GM19324 (cell line): Measurements from ENCODE around the gene CACNG4.

Experiments used
- ATAC-seq: cut with Tn5 transposase; IDR thresholded peaks from one replicate; pipeline ENCODE4 v1.9.1; 2021; ENCODE audit warnings: mild to moderate bottlenecking, moderate library complexity; ENCODE audit not compliant: unreplicated experiment, low FRiP score

Gene CACNG4

DNA sequence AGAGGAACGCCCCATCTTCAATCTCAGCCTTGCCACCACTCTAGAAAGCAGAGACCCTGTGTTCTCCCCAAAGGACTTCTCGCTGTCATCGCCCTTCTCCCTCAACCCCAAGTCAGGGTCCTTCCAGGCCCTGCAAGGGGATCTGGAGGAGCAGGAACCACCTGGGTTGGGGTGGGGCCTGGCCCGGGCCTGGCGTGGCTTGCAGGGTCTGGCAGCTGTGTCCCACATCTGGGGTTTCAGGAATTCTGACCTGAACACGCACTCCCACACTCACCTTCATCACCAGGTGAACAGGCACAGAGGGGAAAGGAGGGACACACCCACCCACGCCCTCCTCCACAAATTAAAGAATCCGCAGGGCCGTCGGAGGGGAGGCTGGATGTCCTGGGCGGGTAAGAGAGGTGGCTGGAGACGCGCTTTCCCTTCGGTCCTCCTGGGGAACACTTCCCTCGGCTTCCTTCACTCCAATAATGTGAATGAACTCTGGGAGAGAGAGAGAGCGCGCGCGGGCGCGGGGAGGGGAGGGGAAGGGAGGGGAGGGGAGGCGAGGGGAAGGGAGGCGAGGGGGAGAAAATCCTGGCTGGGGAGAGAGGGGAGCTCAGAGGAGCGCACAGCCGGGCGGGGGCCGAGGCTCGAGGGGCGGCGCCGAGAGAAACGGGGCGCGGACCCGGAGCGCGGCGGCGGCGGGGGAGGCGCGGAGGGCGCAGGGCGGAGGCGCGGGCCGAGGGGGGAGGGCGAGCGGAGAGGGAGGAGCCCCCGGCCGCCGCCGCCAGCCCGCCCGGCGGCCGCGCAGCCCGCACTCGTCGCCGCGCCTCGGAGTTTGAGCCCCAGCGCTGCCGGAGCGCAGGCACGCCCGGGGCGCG, at the start of gene CACNG4:
TSS of gene CACNG4 (plus strand) at position 799 of the 863 bp plus-strand sequence. CDS start 205 bp downstream, outside the sequence.
- no peak for ATAC-seq

DNA sequence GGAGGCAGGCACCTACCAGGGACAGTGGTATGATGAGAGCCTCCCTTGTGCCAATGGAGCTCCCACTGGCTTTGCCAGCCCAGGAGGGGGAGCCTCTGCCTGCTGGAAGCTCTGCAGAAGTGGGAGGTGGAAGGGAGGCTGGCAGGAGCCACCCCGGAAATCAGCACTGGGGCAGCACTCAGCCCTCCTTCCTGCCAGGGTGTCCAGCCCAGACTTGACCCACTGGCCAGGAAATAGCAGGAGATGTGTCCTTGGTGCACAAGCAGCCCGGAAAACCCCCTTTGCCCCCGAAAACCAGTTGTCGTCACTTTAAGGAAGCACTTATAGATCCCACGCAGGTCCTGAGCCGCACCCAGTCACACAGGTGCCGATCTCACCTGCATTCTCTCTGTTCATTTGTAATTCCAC, 49.3 kb upstream of the CACNG4 start:
- ATAC-seq: no peak

DNA sequence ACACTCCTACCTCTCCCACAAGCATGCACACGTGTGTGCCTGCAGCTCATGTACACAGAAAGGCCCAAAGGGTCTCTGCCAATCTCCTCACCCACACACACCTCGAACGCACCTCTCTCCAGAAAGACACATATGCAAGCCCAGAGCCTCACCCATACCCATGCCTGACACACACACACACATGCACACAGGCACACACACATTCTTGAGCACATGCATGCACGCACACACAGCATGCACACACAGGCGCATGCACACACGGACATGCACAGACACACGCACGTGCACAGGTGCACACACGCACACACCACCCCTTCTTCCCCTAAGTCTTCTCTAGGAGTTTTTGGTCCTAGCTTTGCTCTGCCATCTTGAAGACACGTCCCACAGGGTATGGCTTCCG, 48.7 kb upstream of the CACNG4 start:
- no peak for ATAC-seq

DNA sequence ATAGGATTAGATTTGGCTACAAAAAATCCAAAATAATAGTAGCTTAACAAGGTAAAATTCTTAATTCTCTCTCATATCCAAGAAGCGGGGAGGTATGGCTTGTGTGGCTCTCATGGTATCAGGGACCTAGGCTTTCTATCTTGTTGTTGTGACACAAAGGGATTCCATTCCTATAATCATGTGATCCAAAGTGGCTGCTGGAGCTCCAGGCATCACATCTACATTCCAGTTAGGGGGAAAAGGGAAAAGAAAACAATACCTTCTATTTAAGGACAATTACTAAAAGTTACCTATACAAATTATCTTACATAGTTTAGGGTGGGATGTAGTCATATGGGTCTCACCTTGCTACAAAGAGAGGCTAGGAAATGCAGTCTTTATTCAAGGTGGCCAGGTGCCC, 47.6 kb upstream of the CACNG4 start:
- ATAC-seq: no peak

DNA sequence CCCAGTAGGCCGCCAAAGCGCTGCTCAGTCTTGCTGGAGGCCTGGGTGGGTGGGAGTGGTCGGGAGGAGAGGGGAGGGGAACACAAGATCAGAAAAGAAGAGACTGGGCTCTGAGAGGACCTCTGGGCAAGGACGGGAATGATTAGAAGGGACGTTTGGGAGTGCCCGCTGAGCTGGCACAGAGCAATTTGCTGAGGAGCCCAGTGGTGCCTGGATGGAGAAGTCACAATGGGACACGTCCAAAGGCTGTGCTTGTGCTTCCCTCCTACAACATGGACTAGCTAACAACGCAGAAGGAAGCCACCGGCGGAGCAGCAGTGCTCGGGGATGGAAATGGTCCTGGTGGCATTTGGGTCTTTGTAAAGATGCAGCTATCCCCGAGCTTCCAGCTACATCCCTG, 45.6 kb upstream of the CACNG4 start:
- ATAC-seq: no peak

DNA sequence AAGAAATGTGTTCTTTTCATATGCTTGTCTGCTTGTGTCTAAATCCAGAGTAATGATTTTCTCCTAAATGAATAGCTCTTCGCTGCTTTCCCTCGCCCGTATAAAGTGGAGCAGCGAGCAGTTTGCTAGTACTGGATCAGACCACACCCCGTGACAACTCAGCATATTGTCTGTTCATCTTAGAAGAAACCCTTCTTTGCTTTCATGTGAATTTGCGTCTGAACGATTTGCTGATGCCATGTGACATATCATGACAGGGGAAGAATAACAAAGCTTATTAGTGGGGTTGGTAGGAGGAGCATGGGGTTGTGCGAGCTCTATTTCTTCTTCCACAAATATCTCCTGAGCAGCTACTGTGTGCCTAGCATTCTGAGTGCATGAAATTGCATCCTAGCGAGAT, 44.1 kb upstream of the CACNG4 start:
- ATAC-seq: no peak

DNA sequence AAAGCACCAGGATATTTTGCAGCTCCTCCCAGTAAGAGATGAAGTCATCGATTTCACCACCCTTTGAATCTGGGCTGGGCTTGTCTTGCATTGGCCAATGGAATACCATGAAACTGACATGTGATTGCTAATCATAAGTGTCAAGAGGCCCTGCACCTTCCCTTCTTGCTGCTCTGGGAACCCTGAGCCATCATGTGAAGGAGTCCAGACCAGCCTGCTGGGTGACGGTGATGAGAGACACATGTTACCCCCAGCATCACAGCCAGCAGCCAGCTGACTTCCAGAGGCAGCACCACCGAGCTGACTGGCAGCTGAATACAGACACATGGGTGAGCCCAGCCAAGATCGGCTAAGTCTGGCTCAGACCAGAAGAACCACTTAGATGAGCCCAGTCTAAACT, 43.6 kb upstream of the CACNG4 start:
- ATAC-seq: no peak

DNA sequence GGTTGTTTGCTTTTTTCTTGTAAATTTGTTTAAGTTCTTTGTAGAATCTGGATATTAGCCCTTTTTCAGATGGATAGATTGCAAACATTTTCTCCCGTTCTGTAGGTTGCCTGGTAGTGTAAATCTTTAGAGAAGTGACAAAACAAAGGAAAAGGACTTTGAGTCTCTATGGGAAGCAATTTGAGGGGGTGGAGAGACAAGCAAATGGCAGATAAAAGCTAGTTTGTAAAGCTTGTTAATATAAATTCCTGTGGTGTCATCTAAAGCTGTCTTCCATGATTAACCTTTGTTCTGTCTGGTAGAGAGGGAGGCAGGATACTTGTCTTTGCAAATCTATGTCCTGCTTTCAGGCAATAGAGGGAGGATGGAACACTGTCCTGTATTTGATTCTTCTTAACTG, 40.6 kb upstream of the CACNG4 start:
- ATAC-seq: no peak

DNA sequence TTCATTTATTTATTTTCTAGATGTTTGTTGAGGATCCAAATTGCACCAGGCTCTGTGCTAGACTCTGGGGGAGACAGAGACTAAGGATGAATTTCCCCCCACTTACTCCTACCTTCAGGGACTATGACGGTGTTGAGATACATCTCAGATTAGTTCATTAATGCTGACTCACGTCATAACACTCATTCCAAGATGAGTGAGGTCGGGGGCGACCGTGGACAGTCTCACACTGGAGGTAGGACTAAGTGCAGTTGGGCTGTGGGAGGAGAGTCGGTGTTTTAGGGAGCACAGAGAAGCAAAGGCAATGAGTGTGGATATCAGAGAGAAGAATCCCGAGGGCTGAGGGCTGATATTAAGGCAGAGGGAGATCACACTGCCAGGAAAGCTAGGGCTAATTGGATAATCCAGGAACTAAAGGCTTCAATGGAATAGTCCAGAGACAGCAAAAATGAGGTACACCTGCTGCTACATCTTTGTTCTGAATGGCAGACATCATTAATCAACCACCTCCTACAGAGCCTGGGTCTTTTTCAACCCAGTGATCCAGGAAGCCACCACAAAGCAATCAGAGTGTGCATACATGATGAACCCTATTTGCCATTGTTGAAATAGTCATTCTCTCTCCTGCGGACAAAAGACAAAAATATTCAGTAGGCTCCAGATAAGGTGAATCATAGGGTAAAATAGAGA, 38.6 kb upstream of the CACNG4 start:
- no peak for ATAC-seq

DNA sequence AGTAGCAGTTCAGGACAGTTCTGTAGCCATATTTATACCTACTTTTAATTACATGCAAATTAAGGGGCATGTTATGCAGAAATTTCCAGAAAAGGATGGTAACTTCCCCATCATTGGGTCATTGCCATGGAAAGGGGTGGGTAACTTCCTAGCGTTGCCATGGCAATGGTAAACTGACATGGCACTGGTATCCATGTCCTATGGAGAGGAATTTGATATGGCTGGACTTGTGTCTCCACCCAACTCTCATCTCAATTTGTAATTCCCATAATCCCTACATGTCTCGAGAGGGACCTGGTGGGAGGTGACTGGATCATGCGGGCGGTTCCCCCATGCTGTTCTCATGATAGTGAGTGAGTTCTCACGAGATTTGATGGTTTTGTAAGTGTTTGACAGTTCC, 35.6 kb upstream of the CACNG4 start:
- ATAC-seq: no peak

DNA sequence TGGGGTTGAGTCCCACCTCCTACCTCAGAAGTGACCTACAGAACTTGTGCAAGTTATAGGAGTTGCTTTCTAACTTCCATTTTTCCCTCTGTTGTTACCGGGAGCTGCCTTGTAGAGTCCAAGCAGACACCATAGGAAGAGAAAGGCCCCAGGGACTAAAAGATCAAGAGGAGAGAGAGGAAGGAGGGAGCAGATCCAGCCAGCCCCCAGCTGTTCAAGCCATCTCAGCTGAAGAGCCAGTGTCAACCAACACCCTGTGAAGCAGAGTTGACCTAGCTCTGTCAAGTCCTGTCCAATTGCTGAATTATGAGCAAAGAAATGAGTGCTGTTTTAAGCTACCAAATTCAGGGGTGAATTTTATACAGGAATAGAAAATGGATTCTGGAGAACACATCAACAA, 34.9 kb upstream of the CACNG4 start:
- ATAC-seq: no peak

DNA sequence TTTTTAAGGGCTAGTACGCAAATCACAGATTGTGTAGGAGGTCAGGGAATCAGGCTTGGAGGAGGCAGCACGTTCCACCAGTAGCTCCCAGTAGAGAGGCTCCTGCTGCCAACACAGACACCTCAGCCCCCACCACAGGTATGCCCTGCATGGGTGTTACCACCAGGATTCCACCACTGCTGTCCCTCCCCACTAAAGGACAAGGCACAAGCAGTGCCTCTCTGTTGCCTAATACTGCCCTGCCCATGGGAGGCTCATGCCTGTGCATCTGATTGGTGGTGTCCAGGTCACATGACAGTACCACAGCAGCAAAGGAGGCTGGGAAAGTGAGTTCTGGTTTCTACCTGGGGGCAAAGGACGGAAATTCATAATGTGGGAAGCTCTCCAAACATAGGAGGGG, 33.6 kb upstream of the CACNG4 start:
- no peak for ATAC-seq

DNA sequence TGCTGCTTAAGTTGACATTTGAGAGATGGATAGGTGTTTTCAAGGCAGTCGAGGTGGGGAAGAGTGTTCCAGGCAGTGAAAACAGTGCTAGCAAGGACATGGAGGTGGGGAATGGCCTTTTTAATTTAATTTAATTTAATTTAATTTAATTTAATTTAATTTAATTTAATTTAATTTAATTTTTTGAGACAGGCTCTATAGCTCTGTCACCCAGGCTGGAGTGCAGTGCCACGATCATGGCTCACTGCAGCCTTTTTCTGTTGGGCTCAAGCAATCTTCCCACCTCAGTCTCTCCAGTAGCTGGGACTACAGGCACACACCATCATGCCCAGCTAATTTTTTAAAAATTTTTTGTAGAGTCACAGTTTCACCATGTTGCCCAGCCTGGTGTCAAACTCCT, 32.2 kb upstream of the CACNG4 start:
- ATAC-seq: no peak

DNA sequence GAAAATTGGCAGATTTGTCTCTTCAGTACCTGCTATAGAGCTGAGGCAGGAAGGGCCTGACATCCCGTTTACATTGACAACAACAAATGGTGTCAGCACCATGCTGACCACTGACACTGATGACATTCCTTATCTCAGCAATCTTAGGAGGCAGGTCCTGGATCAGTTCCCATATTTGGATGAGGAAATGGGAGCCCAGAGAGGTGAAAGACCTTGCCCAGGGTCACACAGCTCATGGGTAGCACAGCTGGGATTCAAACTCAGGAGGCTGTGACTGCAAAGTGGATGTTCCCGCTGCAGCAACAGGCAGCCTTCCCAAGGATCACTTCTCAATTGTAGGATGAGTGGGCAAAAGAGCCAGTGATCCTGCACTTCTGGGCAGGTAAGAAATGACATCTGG, 30.5 kb upstream of the CACNG4 start:
- no peak for ATAC-seq

DNA sequence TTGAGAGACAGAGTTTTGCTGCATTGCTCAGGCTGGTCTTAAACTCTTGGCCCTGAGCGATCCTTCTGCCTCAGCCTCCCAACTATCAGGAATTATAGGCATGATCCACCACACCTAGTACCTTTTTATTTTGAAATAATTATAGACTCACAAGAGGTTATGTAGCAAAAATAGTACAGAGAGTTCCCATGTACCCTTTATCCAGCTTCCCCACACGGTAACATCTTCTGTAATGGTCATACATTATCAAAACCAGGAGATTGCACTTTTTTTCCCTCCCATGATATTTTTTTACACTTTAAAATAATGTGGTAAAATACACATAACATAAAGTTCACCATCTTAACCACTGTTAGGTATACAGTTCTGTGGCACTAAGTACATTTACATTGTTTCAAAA, 28.8 kb upstream of the CACNG4 start:
- ATAC-seq: no peak

DNA sequence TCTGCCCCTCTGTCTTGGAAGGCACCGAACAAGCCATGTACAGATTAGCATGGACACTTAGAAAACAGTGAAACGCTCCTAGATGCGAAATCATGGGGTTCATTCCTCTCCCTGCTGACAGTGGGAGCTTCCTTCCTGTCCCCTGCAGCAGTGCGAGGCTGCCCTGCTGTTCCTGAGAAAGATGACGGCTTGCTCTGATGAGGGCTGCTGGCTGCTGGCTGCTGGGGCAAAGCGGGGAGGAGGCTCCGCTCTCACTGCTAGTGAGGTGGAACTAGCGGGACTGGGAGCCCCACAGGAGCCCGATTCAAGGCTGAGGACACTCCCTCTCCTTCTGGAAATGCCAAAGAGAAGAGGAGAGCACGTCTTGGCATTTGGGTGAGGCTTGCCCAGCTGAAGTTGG, 25.9 kb upstream of the CACNG4 start:
- ATAC-seq: no peak

DNA sequence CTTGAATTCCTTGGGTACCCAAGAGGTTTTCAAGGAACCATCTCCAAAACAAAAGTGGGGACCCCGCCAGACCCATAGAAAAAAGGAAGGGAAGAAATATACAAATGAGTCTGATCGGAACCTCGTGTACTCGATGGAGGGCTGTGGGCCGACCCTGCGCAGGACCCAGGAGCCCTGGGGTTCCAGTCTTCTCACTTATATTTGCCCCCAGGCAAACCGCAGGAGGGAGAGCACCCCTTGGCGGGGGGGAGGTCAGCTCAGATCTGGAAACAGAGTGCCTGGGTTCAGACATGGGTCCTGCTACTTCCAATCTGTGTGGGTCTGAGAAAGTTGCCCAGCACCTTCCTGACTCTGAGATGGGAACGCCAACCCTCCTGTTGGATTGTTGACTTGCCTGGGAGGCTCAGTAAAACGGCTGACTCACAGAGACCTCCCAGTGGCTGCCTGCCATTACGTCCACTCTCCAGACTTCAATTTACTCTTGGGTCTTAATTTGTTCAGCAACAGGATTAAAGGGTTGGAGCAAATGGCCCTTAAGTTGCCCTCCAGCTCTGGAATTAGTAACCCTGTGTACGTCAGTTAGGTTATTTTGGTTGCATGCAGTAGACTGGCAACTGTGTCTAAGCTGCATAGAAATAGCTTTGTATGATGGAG, 24.9 kb upstream of the CACNG4 start:
- no peak for ATAC-seq

DNA sequence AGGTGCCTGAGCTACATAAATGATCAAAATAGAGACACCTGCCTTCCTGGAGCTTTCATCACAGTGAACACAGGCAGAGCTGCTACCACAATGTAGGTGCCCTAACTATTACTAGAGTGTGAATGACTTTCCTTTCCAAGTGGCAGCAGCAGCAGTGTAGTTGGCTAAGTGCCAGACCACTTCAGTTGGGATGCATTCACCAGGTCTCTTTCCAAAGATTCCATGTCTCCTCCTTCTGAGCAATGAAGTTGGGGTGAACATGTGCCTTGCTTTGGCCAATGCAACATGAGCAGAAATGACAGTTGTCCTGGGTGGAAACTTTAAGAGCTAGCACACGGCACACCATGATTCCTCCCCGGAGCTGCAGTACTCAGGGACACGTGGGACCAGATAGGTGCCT, 23.3 kb upstream of the CACNG4 start:
- no peak for ATAC-seq

DNA sequence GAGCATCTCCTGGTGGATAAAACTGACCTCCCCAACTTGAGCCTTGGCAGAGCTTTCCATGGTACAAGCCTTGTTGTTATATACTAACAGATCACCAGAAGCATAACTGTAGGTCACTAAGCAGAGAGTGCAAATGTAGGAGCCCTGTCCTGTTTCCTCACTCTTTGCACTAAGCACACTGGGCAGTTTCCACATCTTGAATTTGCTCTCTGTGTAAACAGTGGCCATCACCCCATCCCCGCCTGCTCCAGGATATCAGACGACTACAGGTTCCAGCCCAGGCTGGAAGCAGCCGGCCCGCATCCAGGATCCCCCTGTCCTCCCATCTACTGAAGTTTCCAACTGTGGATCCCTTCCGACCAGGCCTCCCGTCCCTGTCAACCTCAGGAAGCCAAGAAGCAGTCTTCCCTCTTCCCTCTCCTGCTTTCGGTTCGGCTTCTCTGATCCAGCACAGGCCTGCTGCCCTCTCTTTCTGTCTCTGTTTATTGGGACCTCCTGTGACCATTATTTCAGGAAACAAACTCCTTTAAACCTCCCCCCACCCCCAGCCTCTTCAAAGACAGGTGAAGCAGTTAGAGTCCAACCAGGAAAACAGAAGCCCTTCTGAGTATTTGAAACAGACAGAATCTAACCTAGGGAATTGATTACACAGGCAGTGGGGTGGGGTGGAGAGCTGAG, 22.6 kb upstream of the CACNG4 start:
- no peak for ATAC-seq

DNA sequence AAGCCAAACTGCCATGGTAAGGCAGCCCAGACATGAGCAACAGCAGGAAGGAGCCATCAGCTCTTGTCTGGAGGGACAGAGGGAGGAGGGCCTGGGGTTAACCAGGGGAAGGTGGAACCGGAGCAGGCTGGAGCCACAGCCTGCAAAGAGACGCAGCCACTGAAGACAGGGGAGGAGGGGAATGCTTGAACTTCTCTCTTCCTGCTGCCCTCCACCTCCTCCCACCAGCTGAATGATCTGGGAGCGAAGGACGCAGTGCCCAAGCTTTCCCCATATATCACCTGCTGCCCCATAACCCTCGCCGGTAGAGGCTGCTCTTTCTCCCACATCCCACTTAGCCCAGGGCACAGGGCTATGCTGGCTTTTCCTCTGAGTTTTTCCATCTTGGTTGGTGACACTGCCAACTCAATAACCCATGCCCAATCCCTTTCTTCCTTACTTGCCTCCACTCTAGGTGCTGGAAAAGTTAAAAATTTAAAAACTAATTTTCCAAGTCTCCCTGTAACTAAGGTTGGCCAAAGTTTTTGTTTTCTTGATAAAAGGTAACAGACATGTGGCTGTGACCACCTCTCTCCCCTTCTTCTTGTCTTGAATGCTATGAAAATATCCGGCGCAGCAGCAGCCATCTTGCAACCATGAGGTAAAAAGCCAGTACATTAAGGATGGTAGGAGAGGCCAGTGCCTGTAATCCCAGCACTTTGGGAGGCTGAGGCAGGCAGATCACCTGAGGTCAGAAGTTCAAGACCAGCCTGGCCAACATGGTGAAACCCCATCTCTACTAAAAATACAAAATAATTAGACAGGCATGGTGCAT, 21.8 kb upstream of the CACNG4 start:
- ATAC-seq: no peak
